NCI-H526 (cell line): Measurements from ENCODE around the gene FNDC3A.

Source experiments
- DNase-seq, 2 experiments: peaks; one replicate each; lab custom pipeline; 2025; lab: John Stamatoyannopoulos, UW

The FNDC3A gene

DNA sequence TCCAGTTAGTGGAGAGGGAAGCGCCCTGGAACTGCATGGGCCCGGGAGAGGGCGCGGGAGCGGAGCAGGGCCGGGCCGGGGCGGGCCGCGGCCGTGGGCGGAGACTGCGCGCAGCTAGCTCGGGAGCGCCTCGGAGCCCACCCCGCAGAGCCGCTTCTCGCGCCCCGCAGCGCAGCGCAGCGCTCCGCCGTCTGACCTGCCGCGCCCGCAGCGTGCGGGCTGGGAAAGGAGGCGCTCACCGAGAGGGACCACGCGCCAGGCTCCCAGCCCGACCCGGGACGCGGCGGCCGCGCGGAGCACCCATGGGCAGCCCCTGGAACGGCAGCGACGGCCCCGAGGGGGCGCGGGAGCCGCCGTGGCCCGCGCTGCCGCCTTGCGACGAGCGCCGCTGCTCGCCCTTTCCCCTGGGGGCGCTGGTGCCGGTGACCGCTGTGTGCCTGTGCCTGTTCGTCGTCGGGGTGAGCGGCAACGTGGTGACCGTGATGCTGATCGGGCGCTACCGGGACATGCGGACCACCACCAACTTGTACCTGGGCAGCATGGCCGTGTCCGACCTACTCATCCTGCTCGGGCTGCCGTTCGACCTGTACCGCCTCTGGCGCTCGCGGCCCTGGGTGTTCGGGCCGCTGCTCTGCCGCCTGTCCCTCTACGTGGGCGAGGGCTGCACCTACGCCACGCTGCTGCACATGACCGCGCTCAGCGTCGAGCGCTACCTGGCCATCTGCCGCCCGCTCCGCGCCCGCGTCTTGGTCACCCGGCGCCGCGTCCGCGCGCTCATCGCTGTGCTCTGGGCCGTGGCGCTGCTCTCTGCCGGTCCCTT lies 244.5 kb downstream of the FNDC3A start, which contains the start of gene MLNR:
TSS of gene MLNR (plus strand) at position 303 of the 820 bp plus-strand sequence. CDS start at position 303, 0 bp downstream.
- DNase-seq, result peak; percentile 58 to 85

DNA sequence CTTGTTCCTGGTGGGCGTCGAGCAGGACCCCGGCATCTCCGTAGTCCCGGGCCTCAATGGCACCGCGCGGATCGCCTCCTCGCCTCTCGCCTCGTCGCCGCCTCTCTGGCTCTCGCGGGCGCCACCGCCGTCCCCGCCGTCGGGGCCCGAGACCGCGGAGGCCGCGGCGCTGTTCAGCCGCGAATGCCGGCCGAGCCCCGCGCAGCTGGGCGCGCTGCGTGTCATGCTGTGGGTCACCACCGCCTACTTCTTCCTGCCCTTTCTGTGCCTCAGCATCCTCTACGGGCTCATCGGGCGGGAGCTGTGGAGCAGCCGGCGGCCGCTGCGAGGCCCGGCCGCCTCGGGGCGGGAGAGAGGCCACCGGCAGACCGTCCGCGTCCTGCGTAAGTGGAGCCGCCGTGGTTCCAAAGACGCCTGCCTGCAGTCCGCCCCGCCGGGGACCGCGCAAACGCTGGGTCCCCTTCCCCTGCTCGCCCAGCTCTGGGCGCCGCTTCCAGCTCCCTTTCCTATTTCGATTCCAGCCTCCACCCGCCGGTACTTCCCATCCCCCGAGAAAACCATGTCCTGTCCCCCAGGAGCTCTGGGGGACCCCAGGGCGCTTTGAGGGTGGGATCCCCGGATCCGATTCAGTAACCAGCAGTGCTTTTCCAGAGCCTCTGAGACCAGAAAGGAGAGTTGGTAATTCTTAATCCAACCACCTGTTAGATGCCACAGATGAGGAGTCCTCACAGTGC lies 245.3 kb downstream of the FNDC3A start:
- no peak for DNase-seq

DNA sequence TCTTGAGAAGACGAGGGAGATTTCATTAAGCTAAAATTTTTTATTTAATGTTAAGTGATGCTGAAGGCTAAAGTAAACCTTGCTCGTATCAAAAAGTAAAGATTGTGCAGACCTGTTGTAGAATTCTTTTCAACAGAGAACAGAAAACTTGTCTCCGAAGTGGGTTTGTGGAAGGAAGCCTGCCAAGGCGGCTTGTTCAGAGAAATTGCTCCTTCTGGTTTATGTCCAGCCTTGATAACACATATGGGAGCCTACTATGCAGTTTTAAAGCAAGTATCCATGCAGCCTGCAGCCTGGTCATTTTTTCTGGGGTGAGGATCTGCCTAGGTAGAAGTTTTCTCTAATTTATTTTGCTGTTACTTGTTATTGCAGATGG lies 245.9 kb downstream of the FNDC3A start:
- DNase-seq, result no peak

DNA sequence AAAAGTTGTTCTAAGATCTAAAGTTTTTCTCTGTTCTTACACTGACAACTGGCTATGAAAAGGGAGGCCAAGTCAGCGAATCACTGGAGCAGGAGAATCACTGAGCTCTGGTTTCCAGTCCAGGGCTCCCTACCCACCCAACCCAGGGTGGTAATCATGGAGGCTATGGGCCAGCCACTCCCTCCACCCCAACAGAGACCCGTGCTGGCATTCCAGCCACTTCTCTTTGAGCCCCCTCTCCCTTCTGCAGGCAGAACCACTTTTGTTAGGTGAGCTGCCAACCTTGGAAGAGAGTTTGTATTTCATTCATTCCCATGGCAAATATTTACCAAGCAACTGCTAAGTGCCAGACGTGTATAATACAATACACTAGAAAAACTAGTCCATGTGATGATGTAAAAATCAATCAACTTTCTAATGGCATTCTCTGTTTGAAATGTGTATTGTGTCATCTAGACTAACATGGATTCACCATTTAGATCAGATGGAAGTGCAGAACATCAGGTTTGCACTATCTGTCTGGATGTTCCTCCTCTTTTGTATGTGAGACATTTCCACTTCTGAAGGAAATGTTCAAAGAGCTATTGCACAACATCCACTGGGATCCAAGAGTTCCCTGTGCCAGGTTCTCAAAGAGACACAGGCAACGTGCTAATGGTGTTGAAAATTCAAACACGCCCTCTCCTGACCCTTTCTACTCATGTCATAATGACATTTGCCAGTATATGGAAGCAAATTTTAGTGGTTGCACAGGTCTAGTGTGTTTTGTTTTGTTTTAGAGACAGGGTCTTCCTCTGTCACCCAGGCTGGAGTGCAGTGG lies 249.7 kb downstream of the FNDC3A start:
- no peak for DNase-seq

DNA sequence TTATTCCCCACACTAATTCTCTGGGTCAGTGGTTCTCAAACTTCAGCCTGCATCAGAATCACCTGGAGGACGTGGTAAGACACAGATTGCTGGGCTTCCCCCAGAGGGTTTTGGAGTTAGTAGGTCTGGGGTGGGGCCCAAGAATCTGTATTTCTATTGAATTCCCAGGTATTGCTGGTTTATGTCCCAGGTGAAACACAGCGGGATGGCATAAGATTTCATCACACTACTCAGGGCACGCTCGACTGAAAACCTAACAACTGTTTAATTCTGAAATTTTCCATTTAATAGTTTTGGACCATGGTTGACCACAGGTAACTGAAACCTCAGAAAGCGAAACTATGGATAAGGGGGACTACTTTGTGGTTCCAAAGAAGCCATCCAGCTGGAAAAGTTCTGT lies 250.9 kb downstream of the FNDC3A start:
- DNase-seq, result no peak

DNA sequence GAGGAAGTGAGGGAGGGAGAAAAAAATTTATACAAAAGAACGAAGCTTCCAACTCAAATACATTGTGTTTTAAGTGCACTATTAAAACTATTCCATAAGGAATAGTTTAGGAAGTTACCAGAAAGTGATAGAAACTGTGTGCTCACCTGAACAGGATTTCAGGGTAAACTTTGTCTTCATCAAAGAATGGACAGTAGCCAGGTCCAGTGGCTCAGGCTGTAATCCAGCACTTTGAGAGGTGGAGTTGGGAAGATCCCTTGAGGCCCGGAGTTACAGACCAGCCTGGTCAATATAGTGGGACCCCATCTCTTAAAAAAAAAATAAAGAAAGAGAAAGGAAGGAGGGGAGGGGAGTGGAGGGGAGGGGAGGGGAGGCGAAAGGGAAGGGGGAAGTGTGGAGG lies 259.0 kb downstream of the FNDC3A start:
- DNase-seq, result no peak

DNA sequence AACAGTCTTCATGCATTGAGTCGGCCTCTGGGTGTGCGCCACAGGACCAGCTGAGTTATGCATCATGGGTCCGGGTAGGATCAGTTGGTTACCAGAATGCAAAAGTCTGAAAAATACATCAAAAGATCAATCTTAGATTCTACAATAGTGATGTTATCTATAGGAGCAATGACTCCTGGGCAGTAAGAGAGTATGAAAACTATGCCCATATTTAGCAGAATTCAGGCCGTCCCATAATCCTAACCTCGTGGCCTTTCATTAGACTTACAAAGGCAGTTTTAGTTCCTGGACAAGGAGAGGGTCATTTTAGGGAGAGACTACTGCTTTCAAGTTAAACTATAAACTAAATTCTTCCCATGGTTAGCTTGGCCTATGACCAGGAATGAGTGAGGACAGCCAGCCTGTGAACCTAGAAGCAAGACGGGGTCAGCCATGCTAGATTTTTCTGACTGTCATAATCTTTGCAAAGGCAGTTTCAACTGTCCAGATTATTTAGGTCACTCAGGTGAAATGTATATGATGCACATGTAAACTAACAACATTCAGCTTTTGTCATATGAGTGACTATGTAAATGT lies 260.2 kb downstream of the FNDC3A start:
- DNase-seq, result no peak

DNA sequence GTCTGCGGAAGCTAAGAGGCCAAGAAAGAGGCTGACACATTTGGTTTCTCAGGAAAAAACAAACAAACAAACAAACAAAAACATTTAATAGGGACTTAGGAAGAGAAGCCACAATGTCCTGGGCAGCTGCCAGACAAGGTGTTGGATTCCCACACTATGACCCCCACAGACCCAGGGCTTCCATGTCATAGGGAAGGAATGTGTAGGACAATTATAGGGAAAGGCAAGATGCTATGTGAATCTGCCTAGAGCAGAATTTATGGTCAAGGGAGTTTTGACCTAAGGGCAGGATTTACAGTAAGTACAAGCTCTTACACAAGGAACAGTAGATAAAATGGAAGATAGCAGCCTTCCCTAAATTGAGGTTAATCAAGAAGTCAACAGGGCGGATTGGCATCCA lies 262.9 kb downstream of the FNDC3A start:
- DNase-seq, result no peak

DNA sequence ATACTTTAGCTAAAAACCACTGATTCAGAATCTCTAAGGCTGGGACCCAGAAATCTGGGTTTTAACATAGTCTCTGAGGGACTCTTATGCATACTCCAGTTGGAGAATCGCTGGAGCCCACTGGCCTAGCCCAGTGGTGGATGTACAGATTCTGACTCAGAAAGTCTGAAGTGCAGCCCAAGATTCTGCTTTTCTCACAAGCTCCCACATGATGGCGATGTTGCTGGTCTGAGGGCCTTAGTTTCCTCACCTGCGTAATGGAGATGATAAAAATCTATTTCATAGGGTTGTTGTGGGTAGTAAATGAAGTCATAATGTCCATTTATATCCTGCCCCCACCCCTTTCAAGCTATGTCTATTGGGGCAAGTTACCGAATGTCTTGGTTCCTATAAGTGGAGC lies 264.3 kb downstream of the FNDC3A start:
- DNase-seq, result peak; percentile 16 to 51

DNA sequence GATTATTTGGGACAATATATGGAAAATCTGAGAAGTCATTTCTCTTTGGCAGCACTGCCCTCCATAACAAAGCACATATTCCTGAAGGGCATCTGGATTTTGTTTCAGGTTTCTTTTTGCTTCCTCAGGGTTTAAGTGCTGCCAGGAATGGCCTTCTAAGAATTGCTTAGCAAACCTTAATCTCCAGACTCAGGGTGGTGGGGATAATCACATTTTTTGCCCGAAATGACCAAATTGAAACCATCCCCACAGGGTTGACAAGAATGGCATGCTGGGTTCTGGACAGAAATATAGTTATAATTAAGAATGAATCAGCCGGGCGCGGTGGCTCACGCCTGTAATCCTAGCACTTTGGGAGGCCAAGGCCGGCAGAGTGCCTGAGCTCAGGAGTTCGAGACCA lies 265.6 kb downstream of the FNDC3A start:
- DNase-seq, result no peak

DNA sequence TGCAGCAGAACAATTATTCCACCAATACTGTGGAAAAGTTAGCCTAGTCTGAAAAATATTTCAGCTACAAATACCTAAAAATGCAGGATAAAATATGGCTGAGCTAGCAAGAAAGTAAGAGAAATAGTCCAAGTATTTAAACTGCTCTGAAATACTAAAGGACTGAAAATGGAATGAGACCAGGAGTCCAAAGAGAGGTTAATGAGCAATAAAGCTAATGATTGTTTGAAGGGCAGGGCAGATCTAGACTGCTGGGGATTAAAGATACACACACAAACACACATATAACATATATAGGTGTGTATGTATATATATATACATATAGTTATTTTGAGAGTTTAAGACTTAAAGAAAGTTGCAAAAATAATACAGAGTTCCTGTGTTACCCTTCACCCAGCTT lies 269.4 kb downstream of the FNDC3A start:
- DNase-seq, result no peak

DNA sequence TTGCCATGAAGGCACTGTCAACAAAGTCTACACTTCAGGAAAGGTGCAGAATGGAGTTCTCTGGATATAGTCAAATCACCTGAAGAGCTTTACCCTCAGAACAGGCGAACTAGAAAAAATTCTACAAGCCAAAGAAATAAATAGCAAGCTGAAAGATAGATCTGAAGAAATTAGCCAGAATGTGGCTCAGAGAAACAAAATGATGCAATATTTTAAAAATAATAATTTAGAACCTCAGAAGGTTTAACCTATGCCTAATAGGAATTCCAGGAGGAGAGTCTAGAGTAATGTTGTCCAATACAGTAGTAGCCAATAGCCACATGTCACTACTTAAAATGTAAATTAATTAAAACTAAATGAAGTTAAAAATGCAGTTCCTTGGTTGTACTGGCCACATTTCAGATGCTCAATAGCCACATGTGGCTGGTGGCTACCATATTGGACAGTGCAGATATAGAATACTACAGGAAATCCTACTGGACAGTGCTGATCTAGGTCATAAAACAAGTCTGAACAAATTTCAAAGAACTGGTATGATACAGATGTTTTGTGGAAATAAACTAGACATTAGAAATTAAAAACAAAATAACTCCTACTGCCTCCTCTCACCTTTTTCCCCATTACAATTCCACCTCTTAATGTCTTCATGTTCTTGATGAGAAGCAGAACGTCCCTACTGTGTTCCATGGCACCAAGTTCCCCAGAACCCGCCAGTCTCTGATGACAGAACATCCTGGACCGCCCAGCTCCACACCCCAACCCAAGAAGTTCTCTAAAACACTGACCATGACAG lies 271.3 kb downstream of the FNDC3A start:
- no peak for DNase-seq

DNA sequence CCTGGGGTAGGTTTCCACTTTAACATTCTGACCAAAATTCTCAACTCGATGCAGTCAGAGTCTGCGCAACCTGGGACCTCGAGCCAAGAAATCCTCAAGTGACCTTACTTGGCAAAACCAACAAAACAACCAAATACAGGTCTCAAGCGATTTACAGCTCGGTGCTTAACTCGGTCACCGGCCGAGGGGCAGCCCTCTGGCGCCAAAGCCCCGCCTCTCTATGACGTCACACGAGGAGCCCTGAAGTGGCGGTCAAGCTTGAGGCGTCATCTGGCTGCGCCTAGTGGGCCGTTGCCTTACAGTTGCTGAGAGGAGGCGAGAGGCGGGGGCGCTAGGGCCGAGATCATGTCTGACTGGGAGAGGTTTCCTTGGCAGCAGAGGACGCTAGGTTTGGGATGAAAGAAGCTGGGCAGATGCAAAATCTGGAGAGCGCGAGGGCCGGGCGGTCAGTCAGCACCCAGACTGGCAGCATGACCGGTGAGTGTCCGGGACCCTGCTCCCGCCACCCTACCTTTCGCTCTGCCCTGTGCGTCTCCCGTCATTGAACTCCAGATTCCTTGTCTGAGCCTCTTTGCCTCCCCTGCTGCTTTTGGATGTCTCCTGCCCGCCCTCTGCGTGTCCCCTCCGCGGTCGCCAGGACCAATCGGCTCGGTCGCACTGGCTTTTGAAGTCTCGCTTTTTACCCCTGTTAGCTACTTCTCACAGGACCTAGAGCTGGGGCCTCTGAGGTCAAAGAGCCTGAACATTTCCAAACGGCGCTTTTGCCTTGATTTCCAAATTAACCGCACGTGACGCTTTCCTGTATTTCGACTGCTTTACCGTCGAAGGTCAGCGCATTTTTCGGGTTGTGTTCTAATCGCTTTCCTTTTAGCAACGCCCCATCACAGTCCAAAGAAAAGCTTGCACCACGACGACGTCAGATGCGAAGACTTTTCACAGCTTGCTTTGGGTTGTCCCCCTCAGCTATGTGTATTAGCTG lies 272.2 kb downstream of the FNDC3A start, which contains the start of gene CDADC1:
TSS of gene CDADC1 (plus strand) at position 283 of the 979 bp plus-strand sequence. CDS start at position 396, 113 bp downstream.
- DNase-seq, result peak; percentile 93 to 98

DNA sequence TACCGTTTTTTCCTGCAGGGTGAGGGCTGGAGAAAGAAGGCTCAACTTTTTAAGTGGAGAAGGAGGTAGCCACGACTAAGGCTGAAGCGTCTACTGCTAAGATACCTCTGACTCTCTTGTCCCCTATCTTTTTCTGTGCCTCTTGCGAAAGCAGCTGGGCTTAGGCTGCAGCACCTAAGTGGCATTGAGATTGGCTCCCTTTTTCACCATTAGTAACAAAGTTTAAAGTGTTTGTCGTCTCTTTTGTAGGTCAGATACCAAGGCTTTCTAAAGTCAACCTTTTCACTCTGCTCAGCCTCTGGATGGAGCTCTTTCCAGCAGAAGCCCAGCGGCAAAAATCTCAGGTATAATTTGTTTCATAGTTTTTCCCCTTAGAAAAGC lies 272.9 kb downstream of the FNDC3A start:
- DNase-seq, result peak in 1 of 2 experiments; percentile 43

DNA sequence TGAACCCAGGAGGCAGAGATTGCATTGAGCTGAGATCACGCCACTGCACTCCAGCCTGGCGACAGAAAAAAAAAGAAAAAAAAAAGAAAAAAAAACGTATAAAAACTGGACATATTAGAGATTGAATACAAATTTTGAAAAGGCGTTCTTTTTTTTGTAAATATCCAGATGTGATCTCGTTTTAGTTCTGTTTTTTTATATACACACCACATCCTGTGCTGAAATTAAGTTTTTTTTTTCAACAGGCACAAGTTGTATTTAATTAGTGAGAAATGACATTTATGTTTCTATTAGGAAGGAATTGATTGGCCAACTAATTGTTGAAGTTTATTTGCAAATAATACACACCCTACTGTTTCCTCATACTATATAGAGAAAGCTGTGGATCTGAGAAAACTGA lies 275.6 kb downstream of the FNDC3A start:
- DNase-seq, result no peak

DNA sequence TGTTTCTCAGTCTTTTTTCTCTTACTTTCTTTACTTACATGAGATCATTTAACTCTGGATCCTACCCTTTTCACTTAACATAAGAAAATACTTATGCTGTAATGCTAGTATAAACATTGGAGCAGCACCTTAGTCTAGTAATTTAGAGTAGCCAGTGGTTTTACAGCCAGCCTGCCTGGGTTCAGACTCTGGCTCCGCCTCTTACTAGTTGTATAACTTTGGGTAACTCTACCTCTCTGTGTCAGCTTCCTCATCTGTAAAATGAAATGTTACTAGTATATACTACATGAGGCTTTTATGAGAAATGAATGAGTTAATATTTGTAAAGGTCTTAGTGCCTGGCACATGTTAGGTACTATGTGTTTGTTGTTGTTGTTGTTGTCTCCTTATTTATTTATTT lies 277.6 kb downstream of the FNDC3A start:
- no peak for DNase-seq

DNA sequence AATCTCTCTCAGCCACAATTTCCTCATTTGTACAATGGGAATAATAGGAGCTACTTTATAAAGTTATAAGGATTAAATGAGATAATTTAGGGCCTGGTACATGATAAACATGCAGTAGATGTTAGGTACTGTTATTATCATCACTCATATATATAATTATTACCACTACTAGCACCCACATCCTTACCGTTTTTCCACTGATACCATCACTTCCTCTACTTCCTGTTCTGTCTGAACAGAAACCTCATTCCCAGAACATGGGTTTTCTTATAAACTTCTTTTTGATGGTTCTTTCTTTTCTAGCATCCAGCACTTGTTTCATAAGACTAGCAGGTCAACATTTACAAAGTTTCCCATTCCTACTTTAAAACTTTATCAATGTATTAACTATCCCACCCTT lies 278.3 kb downstream of the FNDC3A start:
- no peak for DNase-seq

DNA sequence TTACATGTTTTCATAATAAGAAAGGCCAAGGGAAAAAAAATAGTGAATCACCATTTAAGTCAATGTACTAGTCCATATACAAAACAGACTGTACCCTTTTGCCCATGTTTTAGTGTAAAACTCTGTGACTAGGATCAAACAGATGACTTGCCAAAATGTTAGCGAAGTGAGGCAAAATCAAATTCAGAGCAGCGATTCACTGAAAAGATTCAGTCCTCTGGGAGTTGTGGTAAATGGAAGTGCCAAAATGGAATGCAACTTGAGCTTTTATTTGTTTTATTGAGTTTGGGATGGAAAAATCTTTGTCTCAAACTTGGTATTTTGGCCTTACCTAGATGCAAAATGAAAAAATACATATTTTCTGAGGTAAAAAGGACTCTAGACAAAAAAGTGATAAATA lies 281.1 kb downstream of the FNDC3A start:
- DNase-seq, result no peak

DNA sequence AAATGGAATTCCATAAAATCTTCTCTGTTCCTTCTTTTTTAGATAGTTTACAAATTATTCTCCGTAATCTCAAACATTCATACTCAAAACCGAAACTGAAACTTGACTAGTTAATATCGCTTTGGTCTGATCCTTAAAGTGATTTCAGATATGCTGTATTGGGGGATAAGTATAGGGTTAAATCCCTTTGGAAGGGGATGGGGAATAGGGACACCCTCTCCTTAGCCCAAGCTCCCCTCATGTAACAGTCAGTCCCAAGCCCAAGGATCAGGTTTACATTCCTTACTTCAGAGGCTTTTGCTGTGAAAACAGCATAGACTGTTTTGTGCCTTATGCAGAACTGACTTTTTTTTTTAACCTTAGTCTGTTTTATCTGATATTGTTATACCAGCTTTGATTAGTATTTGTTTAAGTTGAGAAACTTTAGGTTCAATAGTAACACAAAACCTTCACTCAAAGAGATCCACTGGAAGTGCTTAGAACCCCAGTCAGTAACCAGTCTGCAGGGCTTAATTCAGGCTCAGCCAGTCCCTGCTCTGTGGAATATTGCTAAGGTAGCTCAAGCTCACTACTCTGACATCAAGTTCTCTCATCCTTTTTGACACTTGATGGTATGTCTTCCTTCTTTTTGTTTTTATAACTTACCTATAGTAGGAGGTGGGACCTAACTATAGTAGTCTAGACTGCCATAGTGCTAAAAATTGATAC lies 282.5 kb downstream of the FNDC3A start:
- no peak for DNase-seq
